ENCODE results near the gene CNOT6L. TPM values are rescaled to one million over a fixed set of nuclear protein-coding genes. Genes with fewer than 3 reads are reported as not detected.

The CNOT6L gene
- polyA plus RNA-seq, 1 donor (not counting 4 experiments of a cell fraction or from before 2014, with no cell fraction given) = 12.0 TPM

DNA sequence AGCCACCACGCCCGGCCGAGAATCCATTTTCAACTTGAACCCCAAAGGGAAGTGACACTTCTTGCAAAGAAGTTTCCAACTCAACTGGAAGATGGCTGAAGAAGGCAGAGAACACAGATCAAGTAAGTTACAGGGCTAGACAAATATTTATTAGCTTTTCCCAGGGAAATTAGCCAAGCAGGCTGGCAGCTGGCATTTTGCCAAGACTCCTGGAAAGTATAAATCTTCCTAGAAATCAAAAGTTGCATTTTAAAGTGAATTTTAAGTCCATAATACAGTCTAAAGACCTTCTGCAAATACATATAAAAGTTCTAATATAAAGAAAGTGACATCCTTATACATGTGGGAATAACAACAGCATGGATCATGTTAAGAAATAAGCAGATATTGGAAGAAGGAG, 40.1 kb upstream of the CNOT6L start:
- no peak overlapping the region for H3K9ac ChIP-seq (ENCODE audit: control insufficient read depth, extremely low read depth, insufficient read depth, low read length)
- no peaks in the 10 kb centered on the region for H4K20me1 ChIP-seq (ENCODE audit: control insufficient read depth, extremely low read depth, insufficient read depth, low read length)
- no peak overlapping the region for H2AFZ ChIP-seq (ENCODE audit: control insufficient read depth, low read length)
- no peak overlapping the region for H3K27ac ChIP-seq (ENCODE audit: control insufficient read depth, insufficient read depth, low read length)
- H3K4me2 ChIP-seq (ENCODE audit: control insufficient read depth, extremely low read depth, insufficient read depth, low read depth, low read length) = no peak overlapping the region
- H3K36me3 ChIP-seq (ENCODE audit: control insufficient read depth in 2 of 2, extremely low read depth in 1 of 2, insufficient read depth in 2 of 2, low read length in 2 of 2) = no peaks in the 10 kb centered on the region
- dilution Hi-C loops (cut with MboI; ENCODE audit: extremely low pct_ligation_motif_present, low sequenced_read_pairs) = no loop called here
- H3K9me1 ChIP-seq (ENCODE audit: control insufficient read depth, extremely low read depth, insufficient read depth, low read length) = no peaks in the 10 kb centered on the region
- TF ChIP-seq EZH2 (IDR thresholded peaks at IDR 0.05; ENCODE audit: low read length) = no peak
- TF ChIP-seq, protein P1, sequence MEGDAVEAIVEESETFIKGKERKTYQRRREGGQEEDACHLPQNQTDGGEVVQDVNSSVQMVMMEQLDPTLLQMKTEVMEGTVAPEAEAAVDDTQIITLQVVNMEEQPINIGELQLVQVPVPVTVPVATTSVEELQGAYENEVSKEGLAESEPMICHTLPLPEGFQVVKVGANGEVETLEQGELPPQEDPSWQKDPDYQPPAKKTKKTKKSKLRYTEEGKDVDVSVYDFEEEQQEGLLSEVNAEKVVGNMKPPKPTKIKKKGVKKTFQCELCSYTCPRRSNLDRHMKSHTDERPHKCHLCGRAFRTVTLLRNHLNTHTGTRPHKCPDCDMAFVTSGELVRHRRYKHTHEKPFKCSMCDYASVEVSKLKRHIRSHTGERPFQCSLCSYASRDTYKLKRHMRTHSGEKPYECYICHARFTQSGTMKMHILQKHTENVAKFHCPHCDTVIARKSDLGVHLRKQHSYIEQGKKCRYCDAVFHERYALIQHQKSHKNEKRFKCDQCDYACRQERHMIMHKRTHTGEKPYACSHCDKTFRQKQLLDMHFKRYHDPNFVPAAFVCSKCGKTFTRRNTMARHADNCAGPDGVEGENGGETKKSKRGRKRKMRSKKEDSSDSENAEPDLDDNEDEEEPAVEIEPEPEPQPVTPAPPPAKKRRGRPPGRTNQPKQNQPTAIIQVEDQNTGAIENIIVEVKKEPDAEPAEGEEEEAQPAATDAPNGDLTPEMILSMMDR (optimal IDR thresholded peaks at IDR 0.05 in 1 of 3, IDR thresholded peaks at IDR 0.05 in 1 of 3, conservative IDR thresholded peaks at IDR 0.05 in 1 of 3; ENCODE audit: extremely low read depth in 1 of 3, insufficient read depth in 2 of 3, low read length in 3 of 3) = no peak
- FAIRE-seq (no peak), DNase-seq (ENCODE audit: low read depth, low spot score) (no peak)
- no peaks in the 10 kb centered on the region for H3K9me3 ChIP-seq (ENCODE audit: control insufficient read depth, low read depth, low read length)
- peaks cover 21% of the 10 kb centered on the region for H3K4me1 ChIP-seq (ENCODE audit: control insufficient read depth, extremely low read depth, insufficient read depth, low read length)
- no peaks in the 10 kb centered on the region for H3K27me3 ChIP-seq (ENCODE audit: control insufficient read depth, extremely low read depth, insufficient read depth, low read length)
- H3K4me3 ChIP-seq (ENCODE audit: control insufficient read depth in 2 of 3, extremely low read depth in 1 of 3, insufficient read depth in 2 of 3, low read depth in 1 of 3, low read length in 3 of 3) = no peak overlapping the region
- peaks cover 16% of the 10 kb centered on the region for H3K79me2 ChIP-seq (ENCODE audit: control insufficient read depth, insufficient read depth, low read length)

DNA sequence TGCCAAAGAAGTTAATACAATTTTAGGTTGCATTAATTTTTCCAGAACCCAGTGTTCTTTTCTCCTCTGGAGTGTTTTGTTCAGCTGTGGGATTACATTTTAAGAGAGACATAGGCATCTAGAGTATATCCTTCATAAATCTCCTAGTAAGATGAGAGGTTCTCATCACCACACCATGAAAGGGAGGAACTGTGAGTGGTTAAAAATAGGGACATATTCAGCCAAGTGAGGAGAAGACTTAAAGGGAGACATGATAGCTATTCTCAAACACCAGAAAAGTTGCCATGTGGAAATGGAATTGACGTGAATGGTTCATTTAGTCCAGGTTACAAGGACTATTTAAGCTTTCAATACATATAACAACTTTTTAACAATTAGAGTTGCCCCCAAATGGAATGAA, 37.0 kb upstream of the CNOT6L start:
- Histone ChIP-seq H3K36me3 (ENCODE audit: control insufficient read depth in 2 of 2, extremely low read depth in 1 of 2, insufficient read depth in 2 of 2, low read length in 2 of 2) (no peaks in the 10 kb centered on the region), H3K79me2 (ENCODE audit: control insufficient read depth, insufficient read depth, low read length) (no peaks in the 10 kb centered on the region), H4K20me1 (ENCODE audit: control insufficient read depth, extremely low read depth, insufficient read depth, low read length) (no peaks in the 10 kb centered on the region), H3K9me3 (ENCODE audit: control insufficient read depth, low read depth, low read length) (no peaks in the 10 kb centered on the region), H3K9ac (ENCODE audit: control insufficient read depth, extremely low read depth, insufficient read depth, low read length) (no peak overlapping the region), H3K4me3 (ENCODE audit: control insufficient read depth in 2 of 3, extremely low read depth in 1 of 3, insufficient read depth in 2 of 3, low read depth in 1 of 3, low read length in 3 of 3) (no peak overlapping the region), H3K4me2 (ENCODE audit: control insufficient read depth, extremely low read depth, insufficient read depth, low read depth, low read length) (no peak overlapping the region), H3K4me1 (ENCODE audit: control insufficient read depth, extremely low read depth, insufficient read depth, low read length) (peaks cover 10% of the 10 kb centered on the region), H2AFZ (ENCODE audit: control insufficient read depth, low read length) (no peak overlapping the region), H3K27me3 (ENCODE audit: control insufficient read depth, extremely low read depth, insufficient read depth, low read length) (no peaks in the 10 kb centered on the region), H3K27ac (ENCODE audit: control insufficient read depth, insufficient read depth, low read length) (no peak overlapping the region), H3K9me1 (ENCODE audit: control insufficient read depth, extremely low read depth, insufficient read depth, low read length) (no peaks in the 10 kb centered on the region)
- dilution Hi-C loops (cut with MboI; ENCODE audit: extremely low pct_ligation_motif_present, low sequenced_read_pairs) = no loop called here
- no peak for DNase-seq (ENCODE audit: low read depth, low spot score)
- FAIRE-seq = no peak
- no peak for TF ChIP-seq EZH2 (IDR thresholded peaks at IDR 0.05; ENCODE audit: low read length)
- TF ChIP-seq, protein P1 (optimal IDR thresholded peaks at IDR 0.05 in 1 of 3, IDR thresholded peaks at IDR 0.05 in 1 of 3, conservative IDR thresholded peaks at IDR 0.05 in 1 of 3; ENCODE audit: extremely low read depth in 1 of 3, insufficient read depth in 2 of 3, low read length in 3 of 3) = no peak

All from keratinocyte (primary cell).